Articular chondrocyte of knee joint (primary cell): Measurements from ENCODE around the gene FSTL4. TPM values are rescaled to one million over a fixed set of nuclear protein-coding genes. Genes with fewer than 3 reads are reported as not detected.

Experiments
- small RNA-seq: library from RNA; depleted of rRNA; stranded (forward); fragments of <200 nt; gene quantifications from one replicate; pipeline ENCODE3, GENCODE V24; 2012
- total RNA-seq: library from RNA; depleted of rRNA; stranded (reverse); fragments of >200 nt; gene quantifications from 2 replicates; pipeline ENCODE4 v1.2.3, GENCODE V29; 2012

The FSTL4 gene
- under 0.01 TPM in 1 of 2 replicates, not detected in the other for total RNA-seq

DNA sequence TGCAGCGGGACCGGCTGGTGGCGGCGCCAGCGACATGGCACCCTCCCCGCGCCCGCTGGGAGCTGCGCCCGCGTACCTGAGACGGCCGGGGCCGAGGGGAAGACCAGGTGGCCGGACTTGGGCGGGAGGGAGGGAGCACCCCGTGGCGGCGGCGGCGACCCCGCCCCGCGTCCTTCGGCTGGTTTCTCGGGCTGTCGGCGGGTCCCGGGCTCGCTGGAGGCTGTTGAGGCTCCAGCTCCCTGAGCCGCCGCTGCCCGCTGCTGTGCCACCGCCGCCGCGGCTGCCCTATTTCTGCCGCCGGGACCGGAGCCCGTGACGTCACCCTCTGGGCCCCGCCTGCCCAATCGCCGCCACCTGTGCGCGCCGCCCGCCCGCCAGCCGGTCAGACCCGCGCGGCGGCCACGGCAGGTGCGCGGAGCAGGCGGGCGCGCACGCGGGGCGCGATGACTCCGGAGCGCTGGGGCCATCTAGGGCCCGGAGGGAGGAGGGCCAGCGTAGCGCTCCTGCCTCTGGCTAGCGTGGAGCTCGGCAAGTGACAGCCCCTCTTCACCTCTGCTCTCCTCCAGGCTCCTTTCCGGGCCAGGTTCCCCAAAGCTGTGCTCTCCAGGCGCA is at the start of gene FSTL4:
FSTL4 (minus strand) TSS at position 293 of the 612 bp plus-strand sequence.

Small RNAs within 50 kb of the gene (small RNA-seq; reads per million reads assigned to genes)
- gene MIR1289-2 = not detected
